HEK293T (cell line): ENCODE measurements around the gene SLC15A3.

ENCODE experiments used
- BHLHE40 ChIP-seq: fragments of 450-650 bp; IDR thresholded peaks from 2 replicates; pipeline ENCODE4 v1.6.1; 2016; ENCODE audit warnings: mild to moderate bottlenecking, moderate library complexity, borderline replicate concordance
- CTBP1 ChIP-seq: fragments of 450-650 bp; IDR thresholded peaks from 2 replicates; pipeline ENCODE4 v1.6.1; 2016; ENCODE audit warnings: borderline replicate concordance
- FOXA1 ChIP-seq: fragments of 450-650 bp; IDR thresholded peaks from 2 replicates; pipeline ENCODE4 v1.6.1; 2016; ENCODE audit warnings: mild to moderate bottlenecking
- FOXK2 ChIP-seq: fragments of 450-650 bp; IDR thresholded peaks from 2 replicates; pipeline ENCODE4 v1.6.1; 2016; ENCODE audit warnings: mild to moderate bottlenecking
- FOXM1 ChIP-seq: fragments of 450-650 bp; IDR thresholded peaks from 2 replicates; pipeline ENCODE4 v1.6.1; 2017; ENCODE audit warnings: mild to moderate bottlenecking, borderline replicate concordance
- L3MBTL2 ChIP-seq: fragments of 450-650 bp; conservative IDR thresholded peaks from 2 replicates; pipeline ENCODE4 v1.6.1; 2016; ENCODE audit warnings: mild to moderate bottlenecking
- SP1 ChIP-seq: fragments of 450-650 bp; IDR thresholded peaks from 2 replicates; pipeline ENCODE4 v1.6.1; 2017
- SUZ12 ChIP-seq: fragments of 450-650 bp; IDR thresholded peaks from 2 replicates; pipeline ENCODE4 v1.6.1; 2016; ENCODE audit warnings: mild to moderate bottlenecking
- TARDBP ChIP-seq: fragments of 450-650 bp; IDR thresholded peaks from 2 replicates; pipeline ENCODE4 v1.6.1; 2016
- ZNF384 ChIP-seq: fragments of 450-650 bp; IDR thresholded peaks from 2 replicates; pipeline ENCODE4 v1.6.1; 2016
- TF ChIP-seq, protein P1 (sequence below): fragments of 450-650 bp; IDR thresholded peaks from 2 replicates; pipeline ENCODE4 v1.6.1; 2016

DNA sequence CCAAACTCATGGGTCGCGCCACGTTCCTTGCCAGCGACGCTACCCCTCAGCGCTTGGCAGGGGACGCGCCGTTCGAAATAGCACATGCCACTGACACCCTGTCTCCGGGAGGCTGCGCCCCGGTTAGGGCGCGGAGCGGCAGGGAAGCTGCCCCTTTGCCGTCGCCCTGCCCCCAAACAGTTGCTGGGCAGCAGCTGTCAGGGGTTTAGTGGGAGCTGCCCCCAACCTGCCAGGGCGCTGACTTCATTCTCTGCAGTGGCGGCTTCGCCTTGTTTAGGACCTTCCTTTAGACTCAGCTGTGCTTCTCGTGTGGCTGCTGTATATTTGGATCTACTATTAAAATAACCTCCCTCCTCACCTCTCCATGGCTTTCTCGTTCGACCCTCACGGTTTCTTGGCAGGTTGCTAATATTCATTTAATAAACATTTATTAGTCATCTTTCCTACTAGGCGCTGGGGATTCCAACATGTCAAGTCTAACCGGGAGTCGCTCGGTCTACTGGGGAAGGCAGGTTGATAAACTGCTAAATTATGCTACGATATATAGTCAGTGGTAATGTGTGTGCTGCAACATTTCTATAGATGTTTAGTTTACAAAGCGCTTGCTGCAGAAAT lies 37.2 kb downstream of the SLC15A3 start:
- TF ChIP-seq SP1 (no peak), CTBP1 (no peak), ZNF384 (no peak), FOXM1 (no peak), TARDBP (no peak), FOXA1 (no peak), FOXK2 (no peak), BHLHE40 (no peak), L3MBTL2 (no peak), SUZ12 (no peak)
- TF ChIP-seq, protein P1, sequence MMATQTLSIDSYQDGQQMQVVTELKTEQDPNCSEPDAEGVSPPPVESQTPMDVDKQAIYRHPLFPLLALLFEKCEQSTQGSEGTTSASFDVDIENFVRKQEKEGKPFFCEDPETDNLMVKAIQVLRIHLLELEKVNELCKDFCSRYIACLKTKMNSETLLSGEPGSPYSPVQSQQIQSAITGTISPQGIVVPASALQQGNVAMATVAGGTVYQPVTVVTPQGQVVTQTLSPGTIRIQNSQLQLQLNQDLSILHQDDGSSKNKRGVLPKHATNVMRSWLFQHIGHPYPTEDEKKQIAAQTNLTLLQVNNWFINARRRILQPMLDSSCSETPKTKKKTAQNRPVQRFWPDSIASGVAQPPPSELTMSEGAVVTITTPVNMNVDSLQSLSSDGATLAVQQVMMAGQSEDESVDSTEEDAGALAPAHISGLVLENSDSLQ, result no peak
